HG03520 (cell line): ENCODE results near the gene PPCDC.
"Not testable (repeated sequence)": the region's sequence is repeated elsewhere in the genome, so short reads cannot be mapped to it uniquely, and the experiment has no call there.

Source experiments
- ATAC-seq: cut with Tn5 transposase; IDR thresholded peaks from one replicate; pipeline ENCODE4 v1.9.1; 2021; ENCODE audit warnings: mild to moderate bottlenecking, moderate library complexity; ENCODE audit not compliant: unreplicated experiment

The PPCDC gene

GRCh38 chr15:75065851-75066509 is 42.6 kb downstream of the PPCDC start:
- ATAC-seq: no peak

DNA sequence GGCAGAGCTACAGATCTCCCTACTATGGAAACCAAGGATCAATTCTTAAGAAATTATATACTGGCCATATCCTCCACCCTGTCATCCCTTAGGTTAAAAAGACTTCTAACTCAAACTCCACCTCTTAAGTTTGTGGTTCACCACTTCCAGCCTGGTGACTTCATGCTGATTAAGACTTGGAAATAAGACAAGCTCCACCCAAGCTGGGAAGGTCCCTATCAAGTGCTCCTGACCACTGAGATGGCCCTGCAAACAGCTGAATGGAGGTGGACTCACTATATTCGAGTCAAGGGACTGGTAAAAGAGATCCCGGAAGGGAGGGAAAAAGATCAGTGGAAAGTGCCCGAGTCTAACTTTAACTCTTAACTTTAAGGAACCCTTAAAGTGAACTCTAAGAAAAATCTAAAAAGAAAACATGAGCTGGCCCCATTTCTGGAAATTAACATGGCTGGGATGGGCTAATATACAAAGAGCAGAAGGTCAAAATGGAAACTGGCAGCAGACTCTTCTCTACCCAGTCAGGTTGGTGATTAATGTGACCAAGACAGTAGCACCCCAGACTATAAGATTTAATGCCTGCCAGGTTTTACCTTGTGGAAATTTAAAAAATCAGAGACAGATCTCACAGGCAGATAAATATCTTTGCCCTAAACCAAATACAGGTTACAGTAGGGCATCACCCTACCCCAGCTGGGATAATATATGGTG is 43.9 kb downstream of the PPCDC start:
- no peak for ATAC-seq

GRCh38 chr15:75068748-75069147 is 45.4 kb downstream of the PPCDC start:
- no peak for ATAC-seq

DNA sequence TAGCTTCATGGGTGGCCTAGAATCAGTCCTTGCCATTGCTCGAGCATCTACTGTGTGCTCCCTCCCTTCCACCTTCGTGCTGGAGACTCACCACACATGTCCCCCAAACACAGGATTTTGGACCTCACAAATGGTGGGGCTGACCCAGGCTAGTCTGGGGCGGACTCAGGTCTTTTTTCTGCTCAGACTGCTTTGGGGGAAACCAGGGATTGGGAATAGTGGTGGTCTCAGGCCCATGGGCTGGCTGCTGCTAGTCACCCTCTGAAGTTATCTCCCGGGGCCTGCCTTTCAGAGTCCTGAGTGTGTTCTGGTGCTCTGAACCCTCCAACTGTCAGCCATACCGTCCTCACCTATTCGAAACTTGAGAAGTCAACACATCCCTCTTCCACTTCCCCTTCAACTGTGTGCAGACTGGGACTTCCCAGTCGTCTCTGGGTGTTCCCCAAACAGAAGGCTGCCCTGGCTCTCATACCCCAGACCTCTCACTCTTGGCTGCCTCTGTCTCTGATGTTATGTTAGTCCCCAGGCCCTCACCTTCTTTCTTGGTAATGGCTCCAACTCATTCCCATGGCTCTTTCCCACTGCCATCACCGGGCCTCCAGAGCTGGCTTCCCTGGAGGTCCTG is 46.0 kb downstream of the PPCDC start:
- peak; percentile 69 for ATAC-seq

DNA sequence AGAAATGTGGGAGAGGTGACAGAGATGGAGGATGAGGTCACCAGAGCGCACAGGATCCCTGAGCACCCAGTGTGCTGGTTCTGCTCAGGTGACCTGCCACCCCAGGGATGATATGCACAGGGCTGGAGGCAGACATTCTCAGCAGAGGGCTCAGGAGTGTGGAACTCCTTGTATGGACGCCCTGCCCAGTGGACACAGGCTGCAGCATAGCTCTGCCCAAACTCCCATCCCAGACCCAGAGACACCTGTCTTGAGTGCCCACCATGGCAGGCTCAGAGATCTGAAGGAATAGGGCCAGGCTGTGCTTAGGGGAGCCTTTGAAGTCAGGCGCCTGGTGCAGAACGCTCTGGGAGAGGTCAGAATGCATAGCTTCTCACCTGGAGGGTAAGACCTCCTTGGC is 47.3 kb downstream of the PPCDC start:
- no peak for ATAC-seq

DNA sequence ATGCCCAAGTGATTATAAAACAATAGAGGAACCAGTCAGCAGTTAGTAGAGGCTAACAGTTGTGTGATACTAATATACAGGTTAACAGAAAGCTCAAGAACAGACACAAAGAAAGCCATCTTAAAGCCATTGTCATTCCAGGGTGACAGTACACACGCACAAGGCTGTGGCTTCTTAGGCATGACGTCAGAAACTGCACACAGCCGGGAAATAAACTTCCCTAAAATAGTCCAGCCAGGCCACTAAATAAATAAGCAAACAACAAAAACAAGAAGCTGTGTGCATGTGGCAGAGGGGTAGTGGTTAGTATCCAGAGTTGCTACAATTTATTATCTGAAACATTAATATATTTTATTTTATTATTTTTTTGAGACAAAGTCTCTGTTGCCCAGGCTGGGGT is 49.8 kb downstream of the PPCDC start:
- ATAC-seq: no peak

DNA sequence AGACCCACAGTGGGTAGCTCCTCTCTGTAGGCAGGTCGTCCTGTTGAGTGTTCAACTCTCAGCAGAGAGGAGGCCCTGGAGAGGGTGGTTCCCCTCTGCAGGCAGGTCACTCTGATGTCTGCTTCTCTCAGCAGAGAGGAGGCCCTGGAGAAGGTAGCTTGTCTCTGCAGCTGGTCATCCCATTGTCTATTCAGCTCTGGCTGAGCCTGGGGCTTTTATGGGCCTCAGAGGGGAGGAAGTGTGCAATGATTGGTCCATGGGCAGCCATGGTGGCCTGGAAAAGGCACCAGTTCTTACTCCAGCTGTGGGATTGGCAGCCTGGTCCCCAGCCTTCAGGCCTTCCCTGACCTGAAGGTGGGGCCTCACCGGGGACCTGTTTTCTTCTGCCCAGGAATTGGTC is 52.9 kb downstream of the PPCDC start:
- no peak for ATAC-seq

GRCh38 chr15:75077551-75077961 is 54.2 kb downstream of the PPCDC start:
- not testable (repeated sequence) for ATAC-seq

DNA sequence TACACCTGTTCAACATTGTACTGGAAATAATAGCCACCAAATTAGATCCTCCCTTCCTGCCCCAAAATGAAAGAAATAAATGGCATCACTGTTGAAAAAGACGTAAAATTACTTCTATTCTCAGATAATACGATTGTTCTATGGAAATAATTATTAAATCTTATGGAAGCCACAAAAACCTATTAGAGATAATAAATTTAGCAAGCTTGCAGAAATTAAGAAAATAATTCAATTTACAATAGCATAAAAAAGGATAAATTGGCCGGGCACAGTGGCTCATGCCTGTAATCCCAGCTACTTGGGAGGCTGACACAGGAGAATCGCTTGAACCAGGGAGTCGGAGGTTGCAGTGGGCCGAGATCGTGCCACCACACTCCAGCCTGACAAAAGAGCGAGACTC is 57.8 kb downstream of the PPCDC start:
- no peak for ATAC-seq

DNA sequence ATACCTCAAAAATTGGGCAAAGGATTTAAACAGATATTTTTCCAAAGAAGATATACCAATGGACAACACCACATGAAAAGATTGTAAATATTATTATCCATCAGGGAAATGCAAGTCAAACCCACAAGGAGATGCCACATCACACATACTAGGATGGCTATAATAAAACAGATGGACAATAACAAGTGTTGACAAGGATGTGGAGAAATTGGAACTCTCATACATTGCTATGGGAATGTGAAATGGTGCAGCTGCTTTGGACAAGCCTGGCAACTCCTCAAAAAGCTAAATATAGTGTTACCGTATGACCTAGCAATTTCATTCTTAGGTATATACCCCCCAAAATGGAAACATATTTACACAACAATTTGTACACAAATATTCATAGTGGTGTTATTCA is 59.3 kb downstream of the PPCDC start:
- ATAC-seq: no peak

DNA sequence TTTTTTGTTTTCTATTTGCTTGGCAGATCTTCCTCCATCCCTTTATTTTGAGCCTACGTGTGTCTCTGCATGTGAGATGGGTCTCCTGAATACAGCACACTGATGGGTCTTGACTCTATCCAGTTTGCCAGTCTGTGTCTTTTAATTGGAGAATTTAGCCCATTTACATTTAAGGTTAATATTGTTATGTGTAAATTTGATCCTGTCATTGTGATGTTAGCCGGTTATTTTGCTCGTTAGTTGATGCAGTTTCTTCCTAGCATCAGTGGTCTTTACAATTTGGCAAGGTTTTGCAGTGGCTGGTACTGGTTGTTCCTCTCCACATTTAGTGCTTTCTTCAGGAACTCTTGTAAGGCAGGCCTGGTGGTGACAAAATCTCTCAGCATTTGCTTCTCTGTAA is 62.3 kb downstream of the PPCDC start:
- not testable (repeated sequence) for ATAC-seq

DNA sequence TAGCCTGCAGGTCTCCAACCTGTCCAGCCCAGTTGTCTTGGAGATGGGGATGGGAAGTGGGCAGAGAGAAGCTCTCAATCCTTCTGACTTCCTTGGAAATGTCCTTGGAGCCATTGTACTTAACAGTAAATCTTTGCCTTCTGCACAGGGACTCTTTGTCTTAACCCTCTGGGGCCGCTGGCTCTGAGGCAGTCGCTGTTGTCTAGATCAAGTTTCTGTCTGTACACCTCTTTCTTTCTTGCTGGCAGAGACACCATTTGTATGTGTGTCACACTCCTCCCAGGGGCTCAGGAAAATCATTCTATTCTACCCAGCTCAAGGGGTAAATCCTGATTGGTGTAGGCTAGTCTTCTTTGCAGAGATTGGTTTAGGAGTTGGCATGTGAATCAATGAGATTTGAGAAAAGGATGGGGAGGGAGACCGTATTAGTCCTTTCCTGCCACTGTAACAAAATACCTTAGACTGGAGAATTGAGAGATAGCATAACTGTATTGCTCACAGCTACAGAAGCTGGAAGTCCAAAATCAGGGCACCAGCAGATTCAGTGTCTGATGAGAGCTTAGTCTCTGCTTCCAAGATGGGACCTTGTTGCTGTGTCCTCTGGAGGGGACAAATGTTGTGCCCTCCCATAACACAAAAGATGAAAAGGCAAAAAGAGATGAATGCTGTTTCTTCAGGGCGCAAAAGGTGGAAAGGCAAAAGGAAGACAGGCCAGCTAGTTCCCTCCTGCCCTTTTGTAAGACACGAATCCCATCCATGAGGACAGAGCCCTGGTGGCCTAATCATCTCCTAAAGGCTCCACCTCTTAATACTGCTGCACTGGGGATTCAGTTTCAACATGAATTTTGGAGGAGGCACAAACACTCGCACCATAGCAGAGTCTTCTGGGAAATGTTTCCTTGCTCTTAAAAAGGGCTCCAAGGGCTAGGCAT is 66.3 kb downstream of the PPCDC start:
- ATAC-seq: no peak

GRCh38 chr15:75090388-75090734 is 67.0 kb downstream of the PPCDC start:
- ATAC-seq: no peak

- ATAC-seq: no peak
Measured at GRCh38 chr15:75091814-75092213, 68.4 kb downstream of the PPCDC start.

DNA sequence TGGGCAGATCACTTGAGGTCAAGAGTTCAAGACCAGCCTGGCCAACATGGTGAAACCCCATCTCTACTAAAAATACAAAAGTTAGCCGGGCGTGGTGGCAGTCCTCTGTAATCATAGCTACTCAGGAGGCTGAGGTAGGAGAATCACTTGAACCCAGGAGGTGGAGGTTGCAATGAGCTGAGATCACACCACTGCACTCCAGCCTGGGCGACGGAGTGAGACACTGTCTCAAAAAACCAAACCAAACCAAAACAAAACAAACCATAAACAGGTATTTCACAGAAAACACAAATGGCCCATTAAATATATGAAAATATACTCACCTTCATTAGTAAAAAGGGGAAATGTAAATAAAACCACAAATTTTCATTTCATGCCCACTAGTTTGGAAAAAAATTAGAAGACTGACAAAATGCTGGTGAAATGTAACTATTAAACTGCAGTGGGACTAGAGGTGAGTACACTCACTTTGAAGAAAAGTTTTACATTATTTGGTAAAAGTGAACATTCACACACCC is 71.6 kb downstream of the PPCDC start:
- ATAC-seq: not testable (repeated sequence)

GRCh38 chr15:75095594-75095993 is 72.2 kb downstream of the PPCDC start:
- ATAC-seq: no peak

DNA sequence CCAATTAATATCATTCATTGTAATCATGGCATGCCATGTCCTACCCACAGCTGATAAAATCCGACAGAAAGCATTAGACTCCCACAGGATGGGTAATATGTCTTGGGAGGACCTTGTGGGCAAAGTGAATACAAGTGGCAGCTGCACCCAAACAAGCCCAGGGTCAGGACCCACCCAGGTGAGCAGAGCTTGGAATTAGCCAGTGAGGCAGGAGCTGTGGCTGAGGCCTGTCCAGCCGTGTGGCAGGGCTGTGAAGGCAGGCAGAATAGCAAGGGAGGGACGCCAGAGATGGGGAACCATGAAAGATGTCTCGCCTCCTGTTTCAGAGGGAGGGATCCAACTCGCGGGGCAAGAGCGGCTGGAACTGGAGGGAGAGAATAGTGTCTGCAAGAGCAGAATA is 74.5 kb downstream of the PPCDC start:
- ATAC-seq: no peak

DNA sequence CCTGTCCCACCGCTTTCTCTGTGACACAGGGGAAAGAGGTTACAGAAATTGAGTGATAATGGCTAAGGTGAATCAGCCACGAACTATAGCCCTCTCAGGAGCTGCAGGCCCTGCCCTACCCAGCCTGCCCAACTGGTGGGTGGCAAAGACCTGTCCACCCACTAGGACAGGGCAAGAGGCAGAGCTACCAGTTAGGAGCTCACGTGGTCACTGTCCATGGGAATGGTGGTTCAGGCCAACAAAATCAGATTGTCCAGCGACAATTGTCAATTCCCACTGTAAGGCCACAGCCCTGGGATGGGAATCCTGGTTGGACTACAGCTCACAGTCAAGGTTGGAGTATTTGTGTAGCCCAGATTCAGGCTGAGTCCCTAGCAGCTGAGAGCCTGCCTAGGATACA is 75.0 kb downstream of the PPCDC start:
- ATAC-seq: no peak
